GM19452 (cell line): ENCODE results near the gene MT3.
"Not testable (repeated sequence)": the region's sequence is repeated elsewhere in the genome, so short reads cannot be mapped to it uniquely, and the experiment has no call there.

Experiments
- ATAC-seq: cut with Tn5 transposase; IDR thresholded peaks from one replicate; pipeline ENCODE4 v1.9.1; 2021; ENCODE audit not compliant: unreplicated experiment

The MT3 gene

DNA sequence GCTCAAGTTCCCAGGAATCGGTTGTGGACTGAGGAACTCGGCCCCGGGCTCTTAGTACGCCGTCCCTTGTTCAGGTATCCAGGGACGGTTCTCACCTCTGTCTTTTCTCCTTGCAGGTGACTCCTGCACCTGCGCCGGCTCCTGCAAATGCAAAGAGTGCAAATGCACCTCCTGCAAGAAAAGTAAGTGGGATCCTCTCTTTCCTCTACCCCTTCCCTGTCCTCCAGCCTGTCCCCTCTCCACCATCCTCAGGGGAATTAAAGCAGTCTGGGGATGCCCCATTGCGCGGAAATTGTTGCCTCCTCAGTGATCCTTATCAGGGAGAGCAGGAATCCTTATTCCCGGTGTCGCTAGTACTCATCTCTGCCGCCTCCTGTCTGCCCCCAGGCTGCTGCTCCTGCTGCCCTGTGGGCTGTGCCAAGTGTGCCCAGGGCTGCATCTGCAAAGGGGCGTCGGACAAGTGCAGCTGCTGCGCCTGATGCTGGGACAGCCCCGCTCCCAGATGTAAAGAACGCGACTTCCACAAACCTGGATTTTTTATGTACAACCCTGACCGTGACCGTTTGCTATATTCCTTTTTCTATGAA, 19.6 kb downstream of the MT3 start:
- ATAC-seq, result no peak

DNA sequence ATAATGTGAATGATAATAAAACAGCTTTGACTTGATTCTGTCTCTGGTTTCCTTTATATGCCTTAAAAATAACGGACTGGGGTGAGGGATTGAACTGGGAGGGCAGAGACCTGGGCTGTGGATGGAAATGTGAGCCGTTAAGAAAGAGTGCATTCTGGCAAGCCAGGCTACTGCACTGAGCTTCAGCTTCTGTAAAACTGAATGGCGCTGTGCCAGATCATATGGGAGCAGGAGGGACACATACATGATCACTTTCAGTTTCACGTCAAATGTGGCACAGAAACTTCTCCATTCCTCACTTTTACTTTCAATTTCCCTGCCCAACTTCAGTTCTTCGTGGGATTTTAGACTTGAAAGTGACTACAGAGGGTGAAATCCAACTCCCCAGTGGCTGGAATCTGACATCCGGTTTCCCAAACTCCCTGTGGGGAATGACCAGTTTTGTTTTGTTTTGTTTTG, 20.2 kb downstream of the MT3 start:
- ATAC-seq, result peak; percentile 50

DNA sequence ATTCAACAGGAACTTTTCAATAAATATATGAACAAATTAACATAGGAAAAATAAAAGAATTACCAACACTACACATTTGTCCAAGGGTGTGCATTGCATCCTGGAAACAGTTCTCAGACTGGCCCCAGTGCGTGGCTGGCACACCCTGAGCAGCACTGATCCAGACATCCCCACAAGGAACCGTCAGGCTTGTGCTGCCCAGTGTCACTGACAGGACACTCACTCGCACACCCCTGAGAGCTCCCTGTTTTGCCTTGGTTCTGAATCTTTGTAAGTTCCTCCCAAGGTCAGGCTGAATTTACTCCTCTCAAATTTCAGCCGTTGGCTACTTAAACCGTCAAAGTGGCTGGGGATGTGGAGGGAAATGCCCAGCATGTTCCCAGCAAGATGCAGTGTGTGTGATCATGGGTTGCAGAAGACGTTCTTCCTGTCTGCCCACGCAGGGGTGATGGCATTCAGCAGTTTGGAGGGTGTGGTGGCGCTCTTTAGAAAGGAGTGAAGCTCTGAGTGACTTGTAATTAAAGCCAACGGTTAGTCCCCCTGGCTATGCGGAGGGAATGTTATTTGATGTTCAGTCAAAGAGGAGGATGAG, 20.8 kb downstream of the MT3 start:
- ATAC-seq, result no peak

- no peak for ATAC-seq
These were observed 21.3 kb downstream of the MT3 start for GRCh38 chr16:56610609-56611111.

DNA sequence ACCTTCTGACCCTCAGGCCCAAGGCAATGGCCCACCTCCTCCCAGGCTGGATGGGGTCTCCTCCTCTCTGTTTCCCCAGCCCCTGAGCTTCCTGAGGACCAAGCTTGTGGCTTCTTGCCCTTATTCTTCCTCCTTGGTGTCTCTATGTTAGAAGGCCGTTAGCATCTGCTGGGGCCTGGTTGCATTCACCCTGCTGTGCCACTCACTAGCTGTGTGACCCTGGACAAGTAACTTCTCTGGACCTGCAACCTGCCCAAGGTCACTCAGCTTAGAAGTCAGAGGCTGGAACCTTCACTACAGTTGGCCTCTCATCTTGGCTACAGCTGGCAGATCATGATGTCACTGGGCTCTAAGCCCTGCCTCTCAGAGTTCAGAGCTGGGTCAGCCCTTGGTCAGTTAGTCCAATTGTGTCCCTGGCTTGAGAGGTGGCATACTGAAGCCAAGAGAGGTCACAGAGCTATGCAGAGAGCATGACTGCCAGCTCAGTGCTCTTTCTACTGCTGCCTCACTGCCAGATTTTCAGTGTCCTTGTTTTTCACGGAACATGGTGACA, 22.0 kb downstream of the MT3 start:
- no peak for ATAC-seq

- ATAC-seq, result no peak
These were observed 24.4 kb downstream of the MT3 start for GRCh38 chr16:56613706-56614105.

DNA sequence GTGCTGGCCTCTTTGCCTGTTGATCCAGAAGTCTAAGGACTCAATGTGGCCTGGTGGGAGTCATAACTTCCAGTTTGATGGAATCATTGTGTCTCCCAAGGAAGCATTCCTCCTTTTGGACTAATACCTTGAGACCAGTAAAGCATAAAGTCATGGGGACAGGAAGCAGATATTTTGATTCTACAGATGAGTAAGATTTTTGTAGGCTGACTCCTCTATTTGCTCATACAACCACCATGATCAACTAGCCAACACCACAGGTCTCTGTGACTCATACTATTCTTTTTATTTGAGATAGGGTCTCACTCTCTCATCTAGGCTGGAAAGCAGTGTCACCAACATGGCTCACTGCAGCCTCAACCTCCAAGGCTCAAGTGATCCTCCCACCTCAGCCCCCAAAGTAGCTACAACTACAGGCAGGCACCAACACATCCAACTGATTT, 25.2 kb downstream of the MT3 start:
- no peak for ATAC-seq

GRCh38 chr16:56615353-56615752, 26.0 kb downstream of the MT3 start:
- ATAC-seq, result no peak

GRCh38 chr16:56616608-56617211, 27.4 kb downstream of the MT3 start:
- ATAC-seq, result no peak

DNA sequence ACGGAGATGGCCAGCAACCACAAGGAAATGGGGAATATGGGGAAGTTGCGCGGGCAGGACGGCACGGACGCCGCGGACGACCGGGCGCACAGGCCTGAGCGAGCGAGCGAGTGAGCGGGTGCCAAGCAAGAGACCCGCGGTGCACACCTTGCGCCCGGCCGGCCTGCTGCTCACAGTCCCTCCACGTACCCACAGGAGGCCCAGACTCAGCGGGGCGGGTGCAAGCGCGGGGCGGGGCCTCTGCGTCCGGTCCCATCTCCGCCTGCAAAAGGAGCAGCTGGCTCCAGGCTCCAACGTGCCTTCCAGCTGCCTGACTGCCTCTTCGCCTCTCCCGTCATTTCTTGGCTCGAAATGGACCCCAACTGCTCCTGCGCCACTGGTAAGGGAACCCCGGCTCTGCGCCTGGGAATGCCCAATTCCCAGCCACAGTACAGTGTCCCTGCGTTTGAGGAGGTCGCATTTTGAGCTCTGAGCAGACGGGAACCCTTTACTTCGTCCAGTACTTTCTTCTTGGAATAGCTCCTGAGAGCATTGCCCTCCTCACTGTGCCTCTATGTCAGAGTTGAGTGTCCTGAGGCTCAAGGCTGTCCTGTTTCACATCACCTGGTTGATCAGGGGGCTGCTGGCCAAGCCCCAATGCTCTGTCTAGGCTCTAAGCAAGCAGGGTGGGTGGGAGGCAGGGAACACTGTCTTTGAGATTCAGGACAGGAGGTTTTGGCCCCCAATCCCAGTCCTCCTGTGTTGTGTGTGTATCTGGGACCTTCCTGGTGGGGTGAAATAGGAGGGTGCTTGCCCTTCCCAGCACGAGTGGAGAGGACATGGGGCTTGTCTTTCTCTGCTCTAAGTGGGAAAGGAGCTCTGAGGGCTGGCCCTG, 28.1 kb downstream of the MT3 start:
- ATAC-seq, result no peak

DNA sequence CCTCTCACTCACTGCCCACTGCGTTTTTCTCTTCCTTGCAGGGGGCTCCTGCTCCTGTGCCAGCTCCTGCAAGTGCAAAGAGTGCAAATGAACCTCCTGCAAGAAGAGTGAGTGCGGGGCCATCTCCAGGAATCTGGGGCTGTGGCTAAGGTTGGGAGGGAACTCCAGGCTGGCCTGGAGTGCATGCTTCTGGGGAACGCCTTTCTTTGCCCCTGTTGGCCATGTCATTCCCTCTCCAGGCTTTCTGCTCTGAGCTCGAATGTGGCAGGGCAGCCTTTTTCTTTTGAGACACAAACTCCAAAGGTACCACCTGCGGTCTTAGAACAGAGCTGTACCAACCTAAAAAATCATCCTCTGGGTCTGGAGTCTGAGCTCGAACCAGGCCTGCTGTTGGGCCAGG, 28.8 kb downstream of the MT3 start:
- no peak for ATAC-seq

GRCh38 chr16:56620339-56620897, 31.1 kb downstream of the MT3 start:
- ATAC-seq, result no peak

DNA sequence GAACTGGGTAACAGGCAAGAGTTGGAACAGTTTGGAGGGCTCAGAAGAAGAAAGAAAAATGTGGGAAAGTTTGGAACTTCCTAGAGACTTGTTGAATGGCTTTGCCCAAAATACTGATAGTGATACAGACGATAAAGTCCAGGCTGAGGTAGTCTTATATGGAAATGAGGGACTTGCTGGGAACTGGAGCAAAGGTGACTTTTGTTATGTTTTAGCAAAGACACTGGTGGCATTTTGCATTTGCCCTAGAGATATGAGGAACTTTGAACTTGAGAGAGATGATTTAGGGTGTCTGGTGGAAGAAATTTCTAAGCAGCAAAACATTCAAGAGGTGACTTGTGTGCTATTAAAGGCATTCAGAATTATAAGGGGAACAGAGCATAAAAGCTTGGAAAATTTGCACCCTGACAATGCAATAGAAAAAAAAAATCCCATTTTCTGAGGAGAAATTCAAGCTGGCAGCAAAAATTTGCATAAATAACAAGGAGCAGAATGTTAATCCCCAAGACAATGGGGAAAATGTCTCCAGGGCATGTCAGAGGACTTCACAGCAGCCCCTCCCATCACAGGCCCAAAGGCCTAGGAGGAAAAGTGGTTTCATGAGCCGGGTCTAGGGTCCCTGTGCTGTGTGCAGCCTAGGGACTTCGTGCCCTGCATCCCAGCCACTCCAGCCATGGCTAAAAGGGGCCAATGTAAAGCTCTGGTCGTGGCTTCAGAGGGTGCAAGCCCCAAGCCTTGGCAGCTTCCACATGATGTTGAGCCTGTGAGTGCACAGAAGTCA, 32.5 kb downstream of the MT3 start:
- ATAC-seq, result not testable (repeated sequence)

- not testable (repeated sequence) for ATAC-seq
These were observed 33.9 kb downstream of the MT3 start for GRCh38 chr16:56623184-56623583.

DNA sequence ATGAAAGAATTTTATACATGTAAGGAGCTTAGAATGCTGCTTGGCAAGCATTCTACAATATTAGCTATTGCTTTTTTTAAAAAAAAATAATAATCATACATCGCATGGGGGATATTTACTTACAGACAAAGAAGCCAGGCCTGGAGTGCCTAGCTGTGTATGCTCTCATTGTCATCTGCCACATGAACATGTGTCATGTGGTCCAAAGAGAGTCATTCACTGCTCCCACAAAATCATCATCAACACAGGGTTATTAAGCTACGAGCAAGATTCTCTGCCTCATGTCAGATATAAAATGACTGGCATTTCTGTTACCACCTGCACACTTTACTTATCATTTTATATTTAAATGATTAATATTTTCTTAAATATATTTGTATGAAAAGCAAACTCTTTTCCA, 34.3 kb downstream of the MT3 start:
- no peak for ATAC-seq

GRCh38 chr16:56625140-56625942, 36.0 kb downstream of the MT3 start, which contains the start of gene MT1E:
Gene MT1E, plus strand, starts transcription at chr16:56625781. Its CDS starts 71 bp downstream, at chr16:56625852.
- ATAC-seq, result no peak

DNA sequence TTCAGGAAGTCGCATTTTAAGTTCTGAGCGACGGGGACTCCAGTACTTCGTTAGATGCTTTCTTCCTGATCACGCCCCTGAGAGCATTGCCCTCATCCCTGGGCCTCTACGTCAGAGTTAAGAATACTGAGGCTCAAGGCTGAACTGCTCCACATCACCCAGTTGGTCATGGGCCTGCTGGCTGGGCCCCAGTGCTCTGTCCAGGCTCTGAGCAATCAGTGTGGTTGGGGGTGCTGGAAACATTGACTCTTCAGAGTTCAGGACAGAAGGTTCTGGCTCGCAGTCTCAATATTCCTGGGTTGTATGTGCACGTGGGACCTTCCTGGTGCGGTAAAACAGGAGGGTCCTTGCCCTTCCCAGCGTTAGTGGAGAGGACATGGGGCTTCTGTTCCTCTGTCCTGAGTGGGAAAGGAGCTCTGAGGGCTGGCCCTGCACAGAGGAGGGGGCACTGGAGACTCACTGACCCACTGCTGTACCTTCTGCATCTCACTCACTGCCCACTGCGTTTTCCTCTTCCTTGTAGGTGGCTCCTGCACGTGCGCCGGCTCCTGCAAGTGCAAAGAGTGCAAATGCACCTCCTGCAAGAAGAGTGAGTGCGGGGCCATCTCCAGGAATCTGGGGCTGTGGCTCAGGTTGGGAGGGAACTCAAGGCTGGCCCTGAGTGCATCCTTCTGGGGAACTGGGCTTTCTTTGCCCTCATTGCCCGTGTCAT, 36.8 kb downstream of the MT3 start:
- no peak for ATAC-seq

GRCh38 chr16:56626685-56627084, 37.4 kb downstream of the MT3 start:
- ATAC-seq, result no peak
